ENCODE measurements around the gene PAX9.
"Not testable (repeated sequence)": the region's sequence is repeated elsewhere in the genome, so short reads cannot be mapped to it uniquely, and the experiment has no call there.

Gene PAX9

GRCh38 chr14:36674659-36675058 is 13.0 kb downstream of the PAX9 start:
- no peak overlapping the region for H3K4me3 ChIP-seq (ENCODE audit: low read length)
- no peak for TF ChIP-seq ZNF274 (IDR thresholded peaks at IDR 0.05; ENCODE audit: low read depth, low read length)

GRCh38 chr14:36675581-36675980 is 13.9 kb downstream of the PAX9 start:
- no peak overlapping the region for H3K4me3 ChIP-seq (ENCODE audit: low read length)
- TF ChIP-seq ZNF274 (IDR thresholded peaks at IDR 0.05; ENCODE audit: low read depth, low read length) = no peak

- H3K4me3 ChIP-seq (ENCODE audit: low read length) = no peak overlapping the region
- no peak for TF ChIP-seq ZNF274 (IDR thresholded peaks at IDR 0.05; ENCODE audit: low read depth, low read length)
These were observed 14.6 kb downstream of the PAX9 start for GRCh38 chr14:36676236-36676635.

DNA sequence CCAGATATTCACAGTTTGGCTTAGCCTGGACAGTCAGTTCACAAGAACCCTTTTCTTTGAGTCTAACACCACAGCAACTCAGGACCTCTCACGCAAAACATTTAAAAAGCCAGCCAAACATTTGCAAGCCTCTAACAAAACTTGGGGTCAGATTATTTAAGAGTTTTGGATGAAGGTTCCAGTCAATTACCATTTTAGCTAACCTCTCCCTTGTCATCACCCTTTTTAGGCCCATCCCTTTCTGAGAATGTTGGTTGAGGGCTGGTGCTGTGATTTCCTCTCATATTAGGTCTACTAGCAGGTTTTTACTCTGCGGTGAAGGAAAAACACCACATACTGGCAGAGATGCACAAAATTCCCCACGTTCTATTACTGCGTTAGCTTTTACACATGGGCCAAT is 20.7 kb downstream of the PAX9 start:
- no peak overlapping the region for H3K4me3 ChIP-seq (ENCODE audit: low read length)
- TF ChIP-seq ZNF274 (IDR thresholded peaks at IDR 0.05; ENCODE audit: low read depth, low read length) = no peak

- TF ChIP-seq ZNF274 (IDR thresholded peaks at IDR 0.05; ENCODE audit: low read depth, low read length) = no peak
- H3K4me3 ChIP-seq (ENCODE audit: low read length) = no peak overlapping the region
These were observed 21.5 kb downstream of the PAX9 start for GRCh38 chr14:36683083-36683724.

- no peak overlapping the region for H3K4me3 ChIP-seq (ENCODE audit: low read length)
- no peak for TF ChIP-seq ZNF274 (IDR thresholded peaks at IDR 0.05; ENCODE audit: low read depth, low read length)
These were observed 23.3 kb downstream of the PAX9 start for GRCh38 chr14:36684946-36685345.

DNA sequence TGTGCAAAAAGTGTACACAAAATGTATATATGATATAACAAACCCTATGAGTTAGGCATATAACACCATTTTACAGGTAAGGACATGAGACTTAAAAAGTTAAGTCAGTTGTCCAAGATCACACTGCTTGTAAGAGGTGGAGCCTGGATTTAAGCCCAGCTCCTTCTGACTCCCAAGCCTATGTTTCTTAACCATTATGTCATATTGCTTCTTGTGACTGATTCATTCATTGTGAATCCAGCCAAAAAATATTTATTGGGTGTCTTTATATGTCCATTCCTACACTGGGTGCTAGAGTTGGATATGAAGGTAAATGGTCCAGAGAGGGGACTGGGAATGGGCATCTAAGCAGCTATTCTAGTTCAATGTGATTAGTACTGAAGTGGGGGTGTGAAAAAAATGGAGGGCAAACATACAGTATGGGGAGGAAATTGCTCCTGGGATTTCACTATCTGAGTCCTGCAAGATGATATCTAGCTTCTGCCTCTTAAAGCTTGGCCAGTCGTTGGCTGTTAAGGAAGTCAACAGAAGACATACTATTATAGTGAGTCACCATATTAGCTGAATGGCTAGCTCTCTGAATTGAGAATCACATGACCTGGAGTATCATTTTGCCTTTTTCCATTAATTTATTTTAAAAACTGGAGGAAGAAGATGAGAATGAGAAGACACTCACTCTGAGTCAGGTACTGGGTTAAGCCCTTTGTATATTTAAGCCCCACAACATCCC is 28.8 kb downstream of the PAX9 start:
- no peak overlapping the region for H3K4me3 ChIP-seq (ENCODE audit: low read length)
- TF ChIP-seq ZNF274 (IDR thresholded peaks at IDR 0.05; ENCODE audit: low read depth, low read length) = no peak

GRCh38 chr14:36699420-36699819 is 37.8 kb downstream of the PAX9 start:
- not testable (repeated sequence) for H3K4me3 ChIP-seq (ENCODE audit: low read length)

DNA sequence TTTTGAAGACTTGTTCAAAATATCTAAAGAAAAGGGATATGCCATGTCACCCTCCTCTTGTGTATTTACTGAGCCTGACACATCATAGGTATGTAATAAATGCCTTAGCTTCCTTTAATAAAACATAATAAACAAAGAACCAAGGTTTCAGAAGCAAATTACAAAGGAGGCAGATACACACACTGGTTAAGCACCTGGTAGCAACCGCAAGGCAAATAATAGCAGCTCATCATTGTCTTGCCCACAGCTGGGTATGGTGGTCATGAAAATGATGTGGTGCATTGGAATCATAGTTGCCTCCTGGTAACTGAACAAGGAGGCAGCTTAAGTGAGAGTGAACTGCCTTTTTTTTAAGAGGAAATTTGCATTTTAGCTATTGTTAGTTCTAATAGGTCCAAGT is 39.0 kb downstream of the PAX9 start:
- TF ChIP-seq ZNF274 (IDR thresholded peaks at IDR 0.05; ENCODE audit: low read depth, low read length) = no peak
- no peak overlapping the region for H3K4me3 ChIP-seq (ENCODE audit: low read length)

DNA sequence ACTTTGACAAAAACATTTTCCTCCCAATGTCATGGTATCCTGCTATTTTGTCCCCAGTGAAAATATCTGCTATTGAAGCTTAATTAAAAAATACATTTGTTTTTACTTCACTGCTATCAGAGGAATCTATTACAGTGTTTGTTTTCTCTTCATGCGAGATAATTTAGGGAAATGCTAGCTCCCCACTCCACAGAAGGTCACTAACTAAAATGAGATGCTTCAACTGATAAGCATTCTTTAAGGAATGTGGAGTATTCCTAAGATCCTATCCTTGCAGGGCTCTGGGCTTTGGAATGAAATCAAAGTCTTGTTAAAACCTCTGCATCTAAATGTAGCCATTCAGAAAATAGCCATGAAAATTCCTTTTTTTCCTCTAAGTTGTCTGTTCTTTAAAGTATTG is 39.5 kb downstream of the PAX9 start:
- TF ChIP-seq ZNF274 (IDR thresholded peaks at IDR 0.05; ENCODE audit: low read depth, low read length) = no peak
- no peak overlapping the region for H3K4me3 ChIP-seq (ENCODE audit: low read length)

GRCh38 chr14:36702474-36702873 is 40.8 kb downstream of the PAX9 start:
- no peak overlapping the region for H3K4me3 ChIP-seq (ENCODE audit: low read length)
- TF ChIP-seq ZNF274 (IDR thresholded peaks at IDR 0.05; ENCODE audit: low read depth, low read length) = no peak

GRCh38 chr14:36707570-36707969 is 45.9 kb downstream of the PAX9 start:
- H3K4me3 ChIP-seq (ENCODE audit: low read length) = no peak overlapping the region
- TF ChIP-seq ZNF274 (IDR thresholded peaks at IDR 0.05; ENCODE audit: low read depth, low read length) = no peak

GRCh38 chr14:36713960-36714703 is 52.5 kb downstream of the PAX9 start:
- H3K4me3 ChIP-seq (ENCODE audit: low read length) = no peak overlapping the region
- TF ChIP-seq ZNF274 (IDR thresholded peaks at IDR 0.05; ENCODE audit: low read depth, low read length) = no peak

DNA sequence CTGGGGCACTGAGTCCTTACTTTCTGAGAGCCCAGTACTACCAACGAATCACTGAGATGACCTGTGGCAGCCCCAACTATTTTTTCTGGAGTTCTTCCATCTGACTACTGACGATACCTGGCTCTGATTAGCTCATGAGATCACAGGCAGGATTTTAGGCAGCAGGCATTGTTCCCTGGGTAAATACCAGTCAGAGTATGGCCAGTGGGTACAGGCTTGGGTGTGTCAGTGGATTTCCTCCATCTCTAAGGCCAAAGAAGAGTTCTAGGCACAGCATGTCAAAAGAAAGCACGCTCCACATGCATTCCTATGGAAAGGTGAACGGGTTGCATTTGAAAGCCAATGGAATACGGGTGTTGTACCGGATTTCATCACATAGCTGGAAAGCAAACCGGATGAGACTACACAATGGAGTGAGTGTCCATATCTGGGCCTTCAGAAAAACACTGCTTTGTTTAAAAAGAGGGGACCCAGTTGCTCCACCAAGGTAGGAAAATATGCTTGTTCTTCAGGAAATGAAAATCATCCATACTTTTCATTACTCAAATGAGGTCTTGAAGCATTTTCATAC is 55.0 kb downstream of the PAX9 start:
- H3K4me3 ChIP-seq (ENCODE audit: low read length) = no peak overlapping the region
- TF ChIP-seq ZNF274 (IDR thresholded peaks at IDR 0.05; ENCODE audit: low read depth, low read length) = no peak

DNA sequence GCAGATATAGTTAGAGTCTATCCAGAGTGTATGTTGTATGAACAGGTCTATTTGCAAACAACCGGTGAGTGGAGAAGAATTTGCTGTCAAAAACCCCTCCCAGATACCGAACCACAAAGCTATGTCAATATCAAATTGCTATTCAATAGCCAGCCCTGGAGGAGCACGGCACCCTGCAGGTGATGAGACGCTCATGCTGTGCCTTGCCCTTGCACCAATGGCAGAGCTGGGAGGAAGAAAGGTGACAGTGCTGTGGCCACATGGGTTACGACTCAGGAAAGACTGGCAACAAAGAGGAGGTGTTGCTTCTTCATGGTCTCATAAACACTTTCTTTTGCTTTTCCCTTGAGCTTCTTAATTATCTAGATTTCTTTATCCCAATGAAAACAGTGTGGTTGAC is 55.7 kb downstream of the PAX9 start:
- no peak overlapping the region for H3K4me3 ChIP-seq (ENCODE audit: low read length)
- no peak for TF ChIP-seq ZNF274 (IDR thresholded peaks at IDR 0.05; ENCODE audit: low read depth, low read length)

Measured in GM08714 (cell line).